ENCODE data around the gene ENAH. TPM values are rescaled to one million over a fixed set of nuclear protein-coding genes. Genes with fewer than 3 reads are reported as not detected.

The ENAH gene
- total RNA-seq, 4 donors from 2014 or later = 22.9 to 109 (median 78.3) TPM

DNA sequence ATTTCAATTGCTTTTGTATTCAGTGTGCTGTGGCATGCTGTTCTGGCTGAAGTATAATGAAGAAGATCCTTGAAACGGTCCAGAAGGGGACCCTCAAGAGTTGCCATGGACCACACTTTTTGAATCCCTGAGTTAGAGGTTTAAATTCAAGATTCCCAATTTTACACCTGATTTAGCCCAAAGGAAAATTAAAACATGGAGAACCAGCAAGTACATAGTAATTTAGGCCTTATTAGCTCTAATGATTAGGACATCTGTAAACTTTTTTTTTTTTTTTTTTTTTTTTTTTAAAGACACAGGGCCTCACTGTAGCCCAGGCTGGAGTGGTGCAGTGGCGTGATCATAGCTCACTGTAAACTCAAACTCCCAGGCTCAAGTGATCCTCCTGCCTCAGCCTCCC is 107.3 kb downstream of the ENAH start:
- Histone ChIP-seq H3K27ac (no peak overlapping the region), H3K4me1 (no peaks in the 10 kb centered on the region), H3K9me3 (no peaks in the 10 kb centered on the region), H3K27me3 (no peaks in the 10 kb centered on the region), H3K4me3 (no peak overlapping the region), H3K36me3 (no peaks in the 10 kb centered on the region)
- TF ChIP-seq POLR2A (IDR thresholded peaks at IDR 0.05) = no peak
- TF ChIP-seq, protein P1, sequence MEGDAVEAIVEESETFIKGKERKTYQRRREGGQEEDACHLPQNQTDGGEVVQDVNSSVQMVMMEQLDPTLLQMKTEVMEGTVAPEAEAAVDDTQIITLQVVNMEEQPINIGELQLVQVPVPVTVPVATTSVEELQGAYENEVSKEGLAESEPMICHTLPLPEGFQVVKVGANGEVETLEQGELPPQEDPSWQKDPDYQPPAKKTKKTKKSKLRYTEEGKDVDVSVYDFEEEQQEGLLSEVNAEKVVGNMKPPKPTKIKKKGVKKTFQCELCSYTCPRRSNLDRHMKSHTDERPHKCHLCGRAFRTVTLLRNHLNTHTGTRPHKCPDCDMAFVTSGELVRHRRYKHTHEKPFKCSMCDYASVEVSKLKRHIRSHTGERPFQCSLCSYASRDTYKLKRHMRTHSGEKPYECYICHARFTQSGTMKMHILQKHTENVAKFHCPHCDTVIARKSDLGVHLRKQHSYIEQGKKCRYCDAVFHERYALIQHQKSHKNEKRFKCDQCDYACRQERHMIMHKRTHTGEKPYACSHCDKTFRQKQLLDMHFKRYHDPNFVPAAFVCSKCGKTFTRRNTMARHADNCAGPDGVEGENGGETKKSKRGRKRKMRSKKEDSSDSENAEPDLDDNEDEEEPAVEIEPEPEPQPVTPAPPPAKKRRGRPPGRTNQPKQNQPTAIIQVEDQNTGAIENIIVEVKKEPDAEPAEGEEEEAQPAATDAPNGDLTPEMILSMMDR (IDR thresholded peaks at IDR 0.05) = no peak
- DNase-seq = no peak
- intact Hi-C loops (cut with DNase I; ENCODE audit: low total_unique reads) = no loop called here

DNA sequence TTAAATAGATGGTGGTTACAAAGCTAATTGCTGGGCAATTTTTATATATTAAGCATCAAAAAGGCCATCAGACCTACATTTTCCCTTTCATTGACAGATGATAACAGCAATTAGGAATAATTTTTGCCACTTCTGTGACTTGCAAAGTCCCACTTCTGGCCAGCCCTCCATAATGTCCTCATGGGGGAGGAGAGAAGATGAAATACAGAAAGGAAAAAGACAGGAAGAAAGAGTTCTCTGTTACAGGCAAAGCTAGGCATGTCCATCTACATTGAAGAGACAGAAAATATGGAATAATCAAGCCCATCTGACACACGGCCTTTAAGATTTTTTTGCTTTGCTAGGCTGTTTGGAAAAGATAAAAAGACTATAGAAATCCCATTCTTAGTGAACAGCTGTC is 108.0 kb downstream of the ENAH start:
- no peaks in the 10 kb centered on the region for H3K9me3 ChIP-seq
- H3K36me3 ChIP-seq = no peaks in the 10 kb centered on the region
- no peak overlapping the region for H3K27ac ChIP-seq
- no peaks in the 10 kb centered on the region for H3K4me1 ChIP-seq
- intact Hi-C loops (cut with DNase I; ENCODE audit: low total_unique reads) = no loop called here
- no peak overlapping the region for H3K4me3 ChIP-seq
- DNase-seq = no peak
- TF ChIP-seq, protein P1 (IDR thresholded peaks at IDR 0.05) = no peak
- TF ChIP-seq POLR2A (IDR thresholded peaks at IDR 0.05) = no peak
- H3K27me3 ChIP-seq = no peaks in the 10 kb centered on the region

DNA sequence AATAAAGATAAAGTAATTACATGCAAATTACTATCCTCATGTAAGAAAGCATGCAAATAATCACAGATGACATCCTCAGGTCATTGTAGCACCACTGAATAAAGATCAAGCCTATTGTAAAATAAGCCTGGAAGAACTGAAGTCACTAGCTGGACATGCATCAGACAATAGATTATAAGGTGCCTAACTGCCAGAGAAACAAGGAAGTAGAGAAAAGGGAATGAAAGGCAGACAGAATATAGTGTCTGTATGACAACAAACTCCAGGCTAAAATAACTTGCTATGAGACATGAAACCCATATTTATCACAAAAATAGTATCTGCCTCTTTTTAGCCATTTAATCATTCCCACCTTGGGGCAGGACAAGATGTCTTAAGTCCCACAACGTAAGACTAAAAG is 108.7 kb downstream of the ENAH start:
- H3K4me3 ChIP-seq = no peak overlapping the region
- TF ChIP-seq, protein P1 (IDR thresholded peaks at IDR 0.05) = no peak
- TF ChIP-seq POLR2A (IDR thresholded peaks at IDR 0.05) = no peak
- H3K36me3 ChIP-seq = no peaks in the 10 kb centered on the region
- H3K27ac ChIP-seq = no peak overlapping the region
- no peaks in the 10 kb centered on the region for H3K27me3 ChIP-seq
- H3K9me3 ChIP-seq = no peaks in the 10 kb centered on the region
- intact Hi-C loops (cut with DNase I; ENCODE audit: low total_unique reads) = no loop called here
- H3K4me1 ChIP-seq = no peaks in the 10 kb centered on the region
- DNase-seq = no peak

DNA sequence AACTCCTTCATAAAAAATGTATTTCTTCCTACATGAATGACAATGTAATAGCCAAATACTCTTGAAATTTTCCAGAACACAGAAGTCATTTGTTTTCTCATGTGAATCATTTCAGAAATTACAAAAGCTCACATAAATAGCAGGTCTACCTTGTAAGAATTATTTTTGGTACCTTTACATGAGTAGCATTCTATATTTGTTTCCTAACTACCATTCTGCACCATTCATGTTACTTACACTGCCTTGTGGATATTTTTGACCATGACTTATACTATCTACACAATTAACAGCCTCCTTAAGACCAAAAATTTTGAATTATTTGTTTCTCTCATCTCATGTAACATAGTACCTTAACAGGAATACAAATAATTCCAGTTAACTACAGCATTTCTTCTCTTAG is 109.6 kb downstream of the ENAH start:
- intact Hi-C loops (cut with DNase I; ENCODE audit: low total_unique reads) = no loop called here

DNA sequence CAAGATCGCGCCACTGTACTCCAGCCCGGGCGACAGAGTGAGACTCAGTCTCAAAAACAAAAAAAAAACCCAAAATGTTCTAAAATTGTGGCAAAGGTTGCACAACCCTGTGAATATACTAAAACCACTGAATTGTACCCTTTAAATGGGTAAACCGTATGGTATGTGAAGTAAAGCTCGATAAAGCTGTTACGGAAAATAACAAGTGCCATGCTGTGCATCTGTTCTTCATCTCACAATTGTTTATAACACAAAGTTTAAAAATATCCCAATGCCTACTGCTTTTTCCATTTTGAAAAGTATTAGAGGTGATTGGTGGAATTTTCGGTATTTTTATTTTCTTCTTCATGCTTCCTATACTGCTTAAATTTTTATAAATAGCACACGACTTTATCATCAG is 111.5 kb downstream of the ENAH start:
- intact Hi-C loops (cut with DNase I; ENCODE audit: low total_unique reads) = no loop called here
- TF ChIP-seq, protein P1 (IDR thresholded peaks at IDR 0.05) = no peak
- no peak for TF ChIP-seq POLR2A (IDR thresholded peaks at IDR 0.05)
- H3K27me3 ChIP-seq = no peaks in the 10 kb centered on the region

More for the DNA sequence above, 109.6 kb downstream of the ENAH start:
- TF ChIP-seq POLR2A (IDR thresholded peaks at IDR 0.05) = no peak
- TF ChIP-seq, protein P1 (IDR thresholded peaks at IDR 0.05) = no peak
- no peaks in the 10 kb centered on the region for H3K4me1 ChIP-seq
- no peak for DNase-seq
- no peaks in the 10 kb centered on the region for H3K36me3 ChIP-seq
- H3K9me3 ChIP-seq = no peaks in the 10 kb centered on the region
- no peaks in the 10 kb centered on the region for H3K27me3 ChIP-seq
- no peak overlapping the region for H3K27ac ChIP-seq
- no peak overlapping the region for H3K4me3 ChIP-seq

More for the DNA sequence above, 111.5 kb downstream of the ENAH start:
- DNase-seq = no peak
- H3K36me3 ChIP-seq = no peaks in the 10 kb centered on the region
- no peaks in the 10 kb centered on the region for H3K4me1 ChIP-seq
- H3K27ac ChIP-seq = no peak overlapping the region
- no peak overlapping the region for H3K4me3 ChIP-seq
- no peaks in the 10 kb centered on the region for H3K9me3 ChIP-seq

All from uterus (tissue), 4 donors.